CD4-positive, alpha-beta T cell (primary cell): ENCODE data around the gene MARCO. TPM values are rescaled to one million over a fixed set of nuclear protein-coding genes. Genes with fewer than 3 reads are reported as not detected.

Source experiments
- ATAC-seq: fragments of 200-7000 bp; cut with Tn5 transposase; one replicate; pipeline ENCODE4 v1.10.0; 2022; ENCODE audit warnings: mild to moderate bottlenecking; ENCODE audit not compliant: poor library complexity
- CTCF ChIA-PET: fragments of 350-600 bp; sonication (Branson Sonifier 250); formaldehyde crosslinking; loops from one replicate; lab custom pipeline; 2021; ENCODE audit warnings: antibody characterized with exemption, inconsistent platforms; lab: Charles Lee
- POLR2A ChIA-PET: fragments of 350-600 bp; sonication (Branson Sonifier 250); formaldehyde crosslinking; loops from one replicate; lab custom pipeline; 2021; ENCODE audit warnings: antibody characterized with exemption, inconsistent platforms; lab: Charles Lee
- DNase-seq, 14 experiments: peaks; one replicate each; pipeline ENCODE4 v3.0.0-alpha.2; 2013 to 2020; ENCODE audit warnings: mixed read lengths in 2 of 14
- H3K27ac ChIP-seq, 2 donors: one replicate each; pipeline versions ENCODE4 v1.5.1 to v1.7.0; 2013; ENCODE audit warnings: low read length in 2 of 2, low read depth in 1 of 2, mild to moderate bottlenecking in 1 of 2
- H3K27me3 ChIP-seq, 2 experiments: 1 replicate in 1 of 2; 2 replicates in 1 of 2; pipeline versions ENCODE4 v1.6.1 to v1.7.0; 2013; ENCODE audit warnings: low read length in 2 of 2, control low read depth in 1 of 2, mild to moderate bottlenecking in 1 of 2, moderate library complexity in 1 of 2; ENCODE audit not compliant: insufficient read depth in 2 of 2, control insufficient read depth in 1 of 2
- H3K36me3 ChIP-seq: one replicate; pipeline ENCODE4 v1.6.1; 2013; ENCODE audit warnings: low read length, control low read depth; ENCODE audit not compliant: insufficient read depth
- H3K4me1 ChIP-seq: one replicate; pipeline ENCODE4 v1.6.1; 2013; ENCODE audit warnings: low read length, control low read depth; ENCODE audit not compliant: insufficient read depth
- H3K4me3 ChIP-seq: one replicate; pipeline ENCODE4 v1.5.1; 2013; ENCODE audit warnings: mild to moderate bottlenecking, low read length, moderate library complexity
- H3K9me3 ChIP-seq, 2 experiments: 1 replicate in 1 of 2; 2 replicates in 1 of 2; pipeline versions ENCODE4 v1.6.1 to v1.7.0; 2013; ENCODE audit warnings: low read length in 2 of 2, mild to moderate bottlenecking in 2 of 2, control low read depth in 1 of 2, moderate library complexity in 1 of 2; ENCODE audit not compliant: control insufficient read depth in 1 of 2, insufficient read depth in 1 of 2
- H3K27ac Mint-ChIP-seq: one replicate; pipeline ENCODE4 v1.8.0; 2020; ENCODE audit warnings: mixed read lengths
- H3K27me3 Mint-ChIP-seq: one replicate; pipeline ENCODE4 v1.8.0; 2021; ENCODE audit warnings: mixed read lengths
- H3K36me3 Mint-ChIP-seq: one replicate; pipeline ENCODE4 v1.8.0; 2021; ENCODE audit warnings: low read depth, mixed read lengths
- H3K4me1 Mint-ChIP-seq: one replicate; pipeline ENCODE4 v1.8.0; 2021; ENCODE audit warnings: low read depth, mixed read lengths
- H3K4me3 Mint-ChIP-seq: one replicate; pipeline ENCODE4 v1.8.0; 2020; ENCODE audit warnings: mild to moderate bottlenecking, mixed read lengths
- H3K9me3 Mint-ChIP-seq: one replicate; pipeline ENCODE4 v1.8.0; 2020; ENCODE audit warnings: mixed read lengths
- intact Hi-C, 2 experiments: fragments of 100-400 bp; cut with DNase I in 1 of 2; cut with micrococcal nuclease in 1 of 2; formaldehyde crosslinking; loops; one replicate each; pipeline versions ENCODE4 v1.15.1 to v1.9.0; 2023 to 2025; cut with DNase I, micrococcal nuclease
- total RNA-seq, 174 experiments: library from RNA in 2 of 174; stranded (reverse) in 2 of 174; gene quantifications; one replicate each; pipeline ENCODE4 v1.2.3 and lab custom pipeline; 2021 to 2026
- TF ChIP-seq, protein P1 (sequence below): fragments of 200-600 bp; IDR thresholded peaks from one replicate; pipeline ENCODE4 v1.8.0; 2022; ENCODE audit warnings: antibody characterized with exemption, mild to moderate bottlenecking

MARCO gene
- total RNA-seq, 2 experiments from 2014 or later, result 0.22 TPM; not detected in 1

GRCh38 chr2:118983915-118984314, 41.9 kb downstream of the MARCO start:
- no peak for DNase-seq
- no peak overlapping the region for H3K27ac ChIP-seq
- Mint-ChIP-seq H3K4me1 (no peaks in the 10 kb centered on the region), H3K36me3 (no peaks in the 10 kb centered on the region), H3K27me3 (peaks cover 14% of the 10 kb centered on the region), H3K9me3 (no peaks in the 10 kb centered on the region), H3K4me3 (no peak overlapping the region), H3K27ac (no peak overlapping the region)
- no peaks in the 10 kb centered on the region for H3K36me3 ChIP-seq
- no peak overlapping the region for H3K4me3 ChIP-seq
- ChIA-PET POLR2A (interaction anchor here (0.6 kb wide), 1 partner anchor 18 kb away, joined by 3 read pairs; no protein-coding TSS in a partner anchor), CTCF (no interaction called here)
- TF ChIP-seq, protein P1, sequence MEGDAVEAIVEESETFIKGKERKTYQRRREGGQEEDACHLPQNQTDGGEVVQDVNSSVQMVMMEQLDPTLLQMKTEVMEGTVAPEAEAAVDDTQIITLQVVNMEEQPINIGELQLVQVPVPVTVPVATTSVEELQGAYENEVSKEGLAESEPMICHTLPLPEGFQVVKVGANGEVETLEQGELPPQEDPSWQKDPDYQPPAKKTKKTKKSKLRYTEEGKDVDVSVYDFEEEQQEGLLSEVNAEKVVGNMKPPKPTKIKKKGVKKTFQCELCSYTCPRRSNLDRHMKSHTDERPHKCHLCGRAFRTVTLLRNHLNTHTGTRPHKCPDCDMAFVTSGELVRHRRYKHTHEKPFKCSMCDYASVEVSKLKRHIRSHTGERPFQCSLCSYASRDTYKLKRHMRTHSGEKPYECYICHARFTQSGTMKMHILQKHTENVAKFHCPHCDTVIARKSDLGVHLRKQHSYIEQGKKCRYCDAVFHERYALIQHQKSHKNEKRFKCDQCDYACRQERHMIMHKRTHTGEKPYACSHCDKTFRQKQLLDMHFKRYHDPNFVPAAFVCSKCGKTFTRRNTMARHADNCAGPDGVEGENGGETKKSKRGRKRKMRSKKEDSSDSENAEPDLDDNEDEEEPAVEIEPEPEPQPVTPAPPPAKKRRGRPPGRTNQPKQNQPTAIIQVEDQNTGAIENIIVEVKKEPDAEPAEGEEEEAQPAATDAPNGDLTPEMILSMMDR, result no peak
- H3K4me1 ChIP-seq, result no peaks in the 10 kb centered on the region
- H3K27me3 ChIP-seq, result no peaks in the 10 kb centered on the region
- H3K9me3 ChIP-seq, result peaks cover 0 to 7% of the 10 kb centered on the region in 2 experiments
- intact Hi-C loops, result no loop called here
- no peak for ATAC-seq

GRCh38 chr2:118986738-118987137, 44.7 kb downstream of the MARCO start:
- Mint-ChIP-seq H3K36me3 (no peaks in the 10 kb centered on the region), H3K27me3 (peaks cover 17% of the 10 kb centered on the region), H3K9me3 (no peaks in the 10 kb centered on the region), H3K4me3 (no peak overlapping the region), H3K27ac (no peak overlapping the region), H3K4me1 (no peaks in the 10 kb centered on the region)
- no peaks in the 10 kb centered on the region for H3K36me3 ChIP-seq
- H3K4me1 ChIP-seq, result no peaks in the 10 kb centered on the region
- POLR2A ChIA-PET, result interaction anchor here (1.3 kb wide), 1 partner anchor 84 kb away, joined by 3 read pairs; no protein-coding TSS in a partner anchor
- CTCF ChIA-PET, result no interaction called here
- ATAC-seq (no peak), DNase-seq (peak in 2 of 14 experiments; percentile 26 to 27)
- no peak overlapping the region for H3K27ac ChIP-seq
- no peaks in the 10 kb centered on the region for H3K27me3 ChIP-seq
- H3K9me3 ChIP-seq, result peaks cover 0 to 13% of the 10 kb centered on the region in 2 experiments
- TF ChIP-seq, protein P1, result no peak
- intact Hi-C loops, result no loop called here
- no peak overlapping the region for H3K4me3 ChIP-seq

DNA sequence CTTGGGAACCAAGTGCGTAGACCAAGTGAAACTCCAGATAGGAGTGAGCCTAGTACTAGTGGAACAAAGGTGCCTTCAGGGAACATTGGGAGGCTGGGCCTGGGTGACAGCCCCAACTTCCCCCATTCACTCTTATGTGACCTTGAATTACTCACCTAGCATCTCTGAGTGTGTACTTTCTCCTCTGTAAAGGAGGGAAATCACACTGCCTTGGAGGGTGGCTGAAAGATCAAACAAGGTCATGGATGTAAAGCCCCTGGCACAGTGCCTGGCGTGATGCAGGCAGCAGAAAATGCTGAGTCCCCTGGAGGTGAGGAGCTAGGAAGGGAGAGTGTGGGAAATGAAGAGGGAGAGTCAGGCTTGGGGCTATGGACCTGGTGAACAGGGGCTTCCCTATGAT, 45.9 kb downstream of the MARCO start:
- POLR2A ChIA-PET, result no interaction called here
- intact Hi-C loops, result no loop called here
- no peaks in the 10 kb centered on the region for H3K36me3 Mint-ChIP-seq
- Histone ChIP-seq H3K27me3 (no peaks in the 10 kb centered on the region), H3K36me3 (no peaks in the 10 kb centered on the region), H3K27ac (no peak overlapping the region), H3K4me3 (no peak overlapping the region), H3K4me1 (no peaks in the 10 kb centered on the region), H3K9me3 (peaks cover 0 to 8% of the 10 kb centered on the region in 2 experiments)
- peak in 1 of 14 experiments; percentile 24 for DNase-seq
- no peak overlapping the region for H3K27ac Mint-ChIP-seq
- no peak overlapping the region for H3K4me3 Mint-ChIP-seq
- ATAC-seq, result no peak
- H3K27me3 Mint-ChIP-seq, result peaks cover 17% of the 10 kb centered on the region
- no peaks in the 10 kb centered on the region for H3K4me1 Mint-ChIP-seq
- H3K9me3 Mint-ChIP-seq, result no peaks in the 10 kb centered on the region
- CTCF ChIA-PET, result no interaction called here
- TF ChIP-seq, protein P1, result no peak
